Muscle of leg (tissue), 11 donors: ENCODE results near the gene SLC6A11. TPM values are rescaled to one million over a fixed set of nuclear protein-coding genes. Genes with fewer than 3 reads are reported as not detected.

Experiments
- DNase-seq: peaks from one replicate; pipeline ENCODE4 v3.0.0; 2013
- H3K27ac ChIP-seq: one replicate; pipeline ENCODE4 v1.5.1; 2013; ENCODE audit warnings: mild to moderate bottlenecking, low read length, control low read depth
- H3K27me3 ChIP-seq: one replicate; pipeline ENCODE4 v1.6.1; 2013; ENCODE audit warnings: low read length; ENCODE audit not compliant: control insufficient read depth, insufficient read depth
- H3K36me3 ChIP-seq: one replicate; pipeline ENCODE4 v1.6.1; 2013; ENCODE audit warnings: low read length; ENCODE audit not compliant: control insufficient read depth, insufficient read depth
- H3K4me1 ChIP-seq: one replicate; pipeline ENCODE4 v1.6.1; 2013; ENCODE audit warnings: low read length; ENCODE audit not compliant: control insufficient read depth, insufficient read depth
- H3K4me3 ChIP-seq: one replicate; pipeline ENCODE4 v1.5.1; 2013; ENCODE audit warnings: low read length, control low read depth
- H3K9me3 ChIP-seq: replicated peaks from 2 replicates; pipeline ENCODE4 v1.6.1; 2013; ENCODE audit warnings: low read depth, low read length; ENCODE audit not compliant: control insufficient read depth
- WGBS: methylation state at CpG from one replicate; pipeline ENCODE4 v1.1.5; 2013; ENCODE audit warnings: missing lambda C conversion rate; ENCODE audit not compliant: insufficient coverage; 5-methylcytosine and 5-hydroxymethylcytosine counted together
- polyA plus RNA-seq, 8 donors: library from polyadenylated mRNA; unstranded; fragments of 120-200 nt; gene quantifications; one replicate each; pipeline versions ENCODE4 v1.2.1 to v1.2.3, GENCODE V29; 2013; ENCODE audit warnings: inconsistent platforms in 1 of 8, low replicate concordance in 1 of 8; ENCODE audit not compliant: insufficient read length in 8 of 8, insufficient read depth in 1 of 8
- total RNA-seq: library from RNA; stranded (reverse); fragments of 120-200 nt; gene quantifications from one replicate; pipeline ENCODE4 v1.2.4, GENCODE V29; 2013

Gene SLC6A11
- total and polyA plus RNA-seq, 9 donors = under 0.01 to 0.23 (median 0.07) TPM; not detected in 4

DNA sequence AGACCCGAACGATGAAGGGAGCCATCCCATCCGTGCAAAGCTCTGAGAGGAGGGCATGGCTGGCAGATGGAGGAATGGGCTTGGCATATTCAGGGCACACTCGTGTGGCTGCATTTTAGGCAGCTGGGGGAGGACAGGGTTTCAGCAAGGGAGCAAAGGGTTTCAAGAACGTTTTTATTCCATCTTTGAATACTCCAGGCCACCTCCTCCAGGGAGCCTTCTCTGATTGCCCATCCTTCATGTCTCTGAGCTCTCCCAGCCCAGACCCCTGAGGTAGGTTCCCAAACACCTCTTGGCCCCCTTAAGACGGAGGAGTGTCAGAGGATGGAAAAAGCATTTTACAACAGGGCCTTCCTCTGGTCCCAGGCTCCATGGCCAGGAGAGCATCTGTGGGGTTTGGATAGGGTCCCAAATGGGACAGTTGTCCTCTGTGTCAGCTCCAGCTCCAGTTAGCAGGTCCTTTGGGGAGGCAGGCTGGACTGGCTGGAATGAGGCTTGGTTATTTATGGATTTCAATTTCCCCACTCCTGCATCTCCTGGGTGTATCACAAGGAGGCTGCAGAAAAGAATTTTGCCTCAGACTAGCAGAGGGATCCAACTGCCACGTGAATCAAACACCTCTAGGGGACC lies 158.8 kb downstream of the SLC6A11 start:
- peaks cover 22% of the 10 kb centered on the region for H3K4me1 ChIP-seq
- 70% methylated on average over 3 of the region's 7 CpGs for WGBS
- peaks cover 27% of the 10 kb centered on the region for H3K27me3 ChIP-seq
- DNase-seq = peak; percentile 42
- H3K9me3 ChIP-seq = no peaks in the 10 kb centered on the region
- H3K36me3 ChIP-seq = no peaks in the 10 kb centered on the region
- H3K4me3 ChIP-seq = no peak overlapping the region
- H3K27ac ChIP-seq = no peak overlapping the region

DNA sequence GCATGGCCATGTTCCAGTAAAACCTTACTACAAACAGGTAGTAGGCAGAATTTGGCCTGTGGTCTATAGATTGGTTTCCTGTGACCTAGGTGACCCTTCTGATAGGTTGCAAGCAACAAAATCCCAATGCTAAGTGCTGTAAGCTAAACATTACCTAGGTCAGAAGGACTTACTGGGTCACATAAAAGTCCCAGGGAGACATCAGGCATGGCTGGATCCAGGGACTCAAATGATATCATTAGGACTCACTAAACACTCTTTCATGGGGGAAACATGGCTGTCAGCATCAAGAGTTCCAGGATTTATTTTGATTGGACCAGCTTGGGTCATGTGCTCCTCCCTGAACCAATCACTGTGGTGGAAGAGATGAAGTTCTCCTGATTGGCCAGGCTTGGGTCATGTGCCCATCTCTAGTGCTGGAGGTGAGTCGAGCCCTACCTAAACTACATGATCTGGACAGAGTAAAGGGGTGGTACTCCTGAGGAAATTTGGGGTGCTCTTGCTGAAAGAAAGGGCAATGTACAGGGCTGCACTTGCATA lies 159.7 kb downstream of the SLC6A11 start:
- Histone ChIP-seq H3K27ac (no peak overlapping the region), H3K4me3 (no peak overlapping the region), H3K4me1 (peaks cover 22% of the 10 kb centered on the region), H3K36me3 (no peaks in the 10 kb centered on the region), H3K27me3 (peaks cover 32% of the 10 kb centered on the region), H3K9me3 (no peaks in the 10 kb centered on the region)
- 60% methylated on average over 1 of the region's 1 CpG for WGBS
- DNase-seq = no peak

DNA sequence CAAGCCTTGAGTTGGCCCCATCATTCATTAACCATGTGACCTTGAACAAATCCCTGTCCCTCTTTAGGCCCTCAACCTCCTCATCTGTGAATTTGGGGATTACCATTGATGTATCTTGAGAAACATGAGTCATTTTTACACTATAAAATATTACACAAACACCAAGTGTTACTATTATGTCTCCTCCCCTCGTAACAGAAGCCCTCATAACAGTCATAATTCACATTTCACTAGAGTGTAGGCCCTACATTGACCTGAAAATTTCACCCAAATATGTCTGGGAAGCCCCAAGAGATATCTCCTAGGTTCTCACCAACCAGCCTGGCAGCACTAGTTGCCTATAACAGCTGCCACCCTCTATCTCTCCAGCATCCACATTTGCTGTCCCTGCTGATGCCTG lies 160.7 kb downstream of the SLC6A11 start:
- peaks cover 31% of the 10 kb centered on the region for H3K27me3 ChIP-seq
- 91% methylated on average over 1 of the region's 1 CpG for WGBS
- DNase-seq = no peak

DNA sequence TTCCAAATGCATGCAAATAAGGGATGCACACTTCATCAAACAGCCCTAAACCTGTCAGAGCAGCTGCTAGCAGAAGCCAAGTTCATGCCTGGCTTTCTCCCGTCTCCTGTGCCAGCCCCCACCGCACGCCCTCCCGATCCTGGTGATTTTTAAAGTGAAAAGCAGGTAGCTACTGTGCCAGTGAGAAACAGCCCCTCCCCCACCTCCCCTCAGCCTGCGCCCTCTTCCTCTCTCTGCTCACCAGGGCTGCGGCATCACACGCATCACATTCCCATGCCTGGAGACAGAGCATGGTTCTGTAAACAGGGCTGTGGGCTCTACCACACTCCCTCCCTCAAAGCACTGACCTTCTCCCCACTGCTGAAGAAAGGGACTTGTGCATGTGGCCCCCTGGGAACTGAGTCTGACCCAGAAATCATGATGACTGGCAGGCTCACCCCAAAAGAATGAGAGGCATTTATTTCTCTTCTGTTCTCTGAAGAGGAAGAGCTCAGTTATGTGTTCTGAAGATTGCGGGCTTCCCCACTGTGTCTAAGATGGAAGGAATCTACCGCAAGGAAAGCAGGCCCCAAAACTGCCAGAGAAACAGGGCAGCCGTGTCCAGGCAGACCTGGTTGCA lies 162.0 kb downstream of the SLC6A11 start:
- DNase-seq = no peak
- WGBS = 56% methylated on average over 4 of the region's 10 CpGs
- Histone ChIP-seq H3K9me3 (no peaks in the 10 kb centered on the region), H3K4me1 (peaks cover 15% of the 10 kb centered on the region), H3K27ac (no peak overlapping the region), H3K4me3 (no peak overlapping the region), H3K36me3 (no peaks in the 10 kb centered on the region), H3K27me3 (peaks cover 28% of the 10 kb centered on the region)

More for the DNA sequence above, 160.7 kb downstream of the SLC6A11 start:
- H3K4me1 ChIP-seq = peaks cover 22% of the 10 kb centered on the region
- no peaks in the 10 kb centered on the region for H3K36me3 ChIP-seq
- H3K4me3 ChIP-seq = no peak overlapping the region
- H3K27ac ChIP-seq = no peak overlapping the region
- H3K9me3 ChIP-seq = no peaks in the 10 kb centered on the region

DNA sequence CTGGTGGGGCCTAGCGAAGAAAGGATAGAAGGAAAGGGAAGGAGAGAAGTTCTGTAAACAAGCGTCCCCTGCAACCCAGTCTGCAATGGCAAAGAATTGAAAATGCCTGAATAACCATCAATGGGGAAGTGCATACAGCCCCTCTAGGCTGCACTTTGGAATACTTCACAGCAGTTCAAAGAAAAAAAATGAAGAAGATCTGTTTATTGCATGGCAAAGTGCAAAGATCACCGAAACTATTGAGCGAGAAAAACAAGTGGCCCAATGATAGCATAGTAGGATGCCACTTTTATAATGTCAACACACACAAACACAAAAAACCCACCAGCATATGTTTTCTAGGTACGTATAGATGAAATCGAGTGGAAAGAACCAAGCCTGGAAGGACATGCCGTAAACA lies 162.9 kb downstream of the SLC6A11 start:
- Histone ChIP-seq H3K27me3 (peaks cover 20% of the 10 kb centered on the region), H3K4me1 (peaks cover 17% of the 10 kb centered on the region), H3K36me3 (no peaks in the 10 kb centered on the region), H3K4me3 (no peak overlapping the region), H3K27ac (no peak overlapping the region), H3K9me3 (no peaks in the 10 kb centered on the region)
- no peak for DNase-seq
- 87% methylated on average over 3 of the region's 7 CpGs for WGBS

DNA sequence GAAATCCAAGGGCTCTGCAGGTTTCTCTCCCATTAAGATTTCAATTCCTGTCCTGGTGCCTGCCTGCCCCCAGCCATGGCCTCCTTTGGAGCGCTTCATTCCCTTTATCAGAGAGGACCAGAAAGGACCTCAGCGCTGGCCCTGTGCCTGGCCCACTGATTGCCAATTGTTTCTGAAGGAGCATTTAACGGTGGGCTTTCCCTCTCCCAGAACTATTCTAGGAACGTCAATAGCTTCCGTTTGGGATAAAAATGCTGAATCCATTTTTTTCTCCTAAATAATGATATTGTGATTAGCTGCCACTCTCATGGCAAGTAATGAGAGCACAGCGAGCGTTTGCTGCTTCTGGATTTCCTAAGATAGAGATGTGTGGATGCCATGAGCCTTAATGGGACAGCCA lies 164.3 kb downstream of the SLC6A11 start:
- Histone ChIP-seq H3K4me1 (peaks cover 7% of the 10 kb centered on the region), H3K36me3 (no peaks in the 10 kb centered on the region), H3K27ac (no peak overlapping the region), H3K27me3 (peaks cover 22% of the 10 kb centered on the region), H3K9me3 (no peaks in the 10 kb centered on the region), H3K4me3 (no peak overlapping the region)
- no peak for DNase-seq
- 83% methylated on average over 2 of the region's 7 CpGs for WGBS

DNA sequence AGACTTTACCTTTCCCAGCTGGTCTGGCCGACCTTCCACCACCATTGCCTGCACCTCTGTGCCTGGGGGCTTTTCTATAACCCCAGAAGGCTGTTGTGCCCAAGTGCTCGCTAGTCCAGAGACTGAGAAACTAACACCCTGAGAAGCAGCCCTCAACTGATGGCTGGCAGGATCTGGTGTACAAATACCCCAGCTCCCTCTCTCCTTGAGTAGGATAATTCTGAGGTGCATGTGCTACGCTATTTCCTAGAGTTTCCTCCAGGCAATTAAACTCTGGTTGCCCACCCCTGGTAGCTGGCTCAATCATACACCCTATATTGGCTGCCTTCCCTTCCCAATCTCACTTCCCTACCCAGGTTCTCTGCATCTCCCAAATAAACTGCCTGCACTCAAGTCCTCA lies 165.0 kb downstream of the SLC6A11 start:
- no peak for DNase-seq
- H3K36me3 ChIP-seq = no peaks in the 10 kb centered on the region
- peaks cover 7% of the 10 kb centered on the region for H3K4me1 ChIP-seq
- no peaks in the 10 kb centered on the region for H3K9me3 ChIP-seq
- no peak overlapping the region for H3K4me3 ChIP-seq
- H3K27ac ChIP-seq = no peak overlapping the region
- peaks cover 22% of the 10 kb centered on the region for H3K27me3 ChIP-seq
- 90% methylated on average over 2 of the region's 3 CpGs for WGBS

DNA sequence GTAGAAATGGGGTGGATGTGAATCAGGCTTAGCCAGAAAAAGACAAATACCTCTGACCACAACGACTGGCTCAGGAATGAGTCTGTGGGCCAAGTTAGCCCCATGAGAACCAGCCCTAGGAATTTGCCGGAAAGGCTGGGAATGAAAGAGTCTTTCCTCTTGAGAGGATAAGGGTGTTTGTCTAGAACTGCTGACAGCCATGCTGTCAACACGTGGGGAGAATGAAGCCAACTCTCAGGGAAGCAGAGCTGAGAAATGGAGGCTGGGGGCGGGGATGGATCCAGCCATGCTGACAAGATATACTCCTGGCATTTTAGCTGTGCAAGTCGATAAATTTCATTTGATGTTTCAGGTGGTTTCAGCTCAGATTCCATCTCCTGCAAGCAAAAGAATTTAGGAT lies 165.9 kb downstream of the SLC6A11 start:
- no peak overlapping the region for H3K27ac ChIP-seq
- DNase-seq = no peak
- peaks cover 7% of the 10 kb centered on the region for H3K4me1 ChIP-seq
- 38% methylated on average over 4 of the region's 5 CpGs for WGBS
- no peak overlapping the region for H3K4me3 ChIP-seq
- H3K36me3 ChIP-seq = no peaks in the 10 kb centered on the region
- no peaks in the 10 kb centered on the region for H3K9me3 ChIP-seq
- H3K27me3 ChIP-seq = peaks cover 22% of the 10 kb centered on the region

DNA sequence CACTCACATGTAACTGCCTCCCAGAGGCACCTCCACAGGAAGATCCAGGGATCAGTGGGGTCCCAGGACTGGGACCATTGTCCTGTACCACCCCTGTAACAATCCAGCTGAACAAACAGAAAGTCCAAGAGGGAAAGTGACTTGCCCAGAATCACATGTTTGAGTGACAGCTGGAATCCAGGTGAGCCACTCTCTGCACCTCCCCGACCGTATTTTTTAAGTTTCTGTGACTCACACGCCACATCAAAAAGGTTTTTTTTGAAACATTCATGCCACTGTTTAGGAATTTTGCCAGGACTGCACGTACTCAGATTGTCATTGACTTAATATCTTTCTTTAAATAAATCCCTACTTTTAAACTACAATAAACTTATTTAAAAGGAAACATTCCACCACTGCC lies 166.8 kb downstream of the SLC6A11 start:
- WGBS = 40% methylated on average over 4 of the region's 4 CpGs
- H3K9me3 ChIP-seq = no peaks in the 10 kb centered on the region
- no peak for DNase-seq
- no peak overlapping the region for H3K4me3 ChIP-seq
- H3K36me3 ChIP-seq = no peaks in the 10 kb centered on the region
- peaks cover 22% of the 10 kb centered on the region for H3K27me3 ChIP-seq
- H3K4me1 ChIP-seq = peaks cover 7% of the 10 kb centered on the region
- H3K27ac ChIP-seq = no peak overlapping the region

DNA sequence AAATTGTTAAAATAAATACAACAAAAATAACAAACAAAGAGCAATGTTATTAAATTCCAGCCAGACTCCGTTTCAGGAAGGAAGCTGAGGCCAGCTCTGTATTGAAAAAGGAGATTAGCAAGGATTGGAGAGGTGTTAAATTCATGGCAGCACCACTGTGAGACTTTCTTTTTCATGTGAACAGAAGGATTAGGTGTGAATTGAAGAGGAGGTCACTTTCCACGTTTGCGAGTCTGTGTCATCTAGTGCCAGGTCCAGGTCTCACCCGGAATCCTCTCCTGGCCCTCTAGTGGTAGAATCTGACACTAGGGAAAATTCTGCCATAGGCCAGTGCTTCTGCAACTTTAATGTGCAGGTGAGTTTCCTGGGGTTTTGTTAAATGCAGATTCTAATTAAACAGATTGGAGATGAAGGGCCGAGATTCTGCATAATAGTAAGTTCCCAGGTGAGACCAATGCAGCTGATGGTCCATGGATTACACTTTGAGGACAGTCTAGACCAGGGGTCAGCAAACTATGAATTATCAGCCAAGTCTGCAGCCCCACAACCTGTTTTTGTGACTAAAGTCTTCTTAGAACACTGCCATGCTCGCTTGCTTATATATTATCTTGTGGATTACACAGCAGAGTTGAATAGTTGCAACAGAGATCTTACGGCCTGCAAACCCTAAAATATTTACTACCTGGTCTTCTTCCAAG lies 167.3 kb downstream of the SLC6A11 start:
- Histone ChIP-seq H3K4me3 (no peak overlapping the region), H3K27ac (no peak overlapping the region), H3K27me3 (peaks cover 22% of the 10 kb centered on the region), H3K9me3 (no peaks in the 10 kb centered on the region), H3K36me3 (no peaks in the 10 kb centered on the region), H3K4me1 (peaks cover 4% of the 10 kb centered on the region)
- 4% methylated on average over 4 of the region's 7 CpGs for WGBS
- DNase-seq = peak; percentile 46
